ENCODE data around the gene MAPRE3. TPM values are rescaled to one million over a fixed set of nuclear protein-coding genes. Genes with fewer than 3 reads are reported as not detected.

The MAPRE3 gene
- total and polyA plus RNA-seq, 4 donors: 10.2 to 41.9 (median 27.2) TPM

DNA sequence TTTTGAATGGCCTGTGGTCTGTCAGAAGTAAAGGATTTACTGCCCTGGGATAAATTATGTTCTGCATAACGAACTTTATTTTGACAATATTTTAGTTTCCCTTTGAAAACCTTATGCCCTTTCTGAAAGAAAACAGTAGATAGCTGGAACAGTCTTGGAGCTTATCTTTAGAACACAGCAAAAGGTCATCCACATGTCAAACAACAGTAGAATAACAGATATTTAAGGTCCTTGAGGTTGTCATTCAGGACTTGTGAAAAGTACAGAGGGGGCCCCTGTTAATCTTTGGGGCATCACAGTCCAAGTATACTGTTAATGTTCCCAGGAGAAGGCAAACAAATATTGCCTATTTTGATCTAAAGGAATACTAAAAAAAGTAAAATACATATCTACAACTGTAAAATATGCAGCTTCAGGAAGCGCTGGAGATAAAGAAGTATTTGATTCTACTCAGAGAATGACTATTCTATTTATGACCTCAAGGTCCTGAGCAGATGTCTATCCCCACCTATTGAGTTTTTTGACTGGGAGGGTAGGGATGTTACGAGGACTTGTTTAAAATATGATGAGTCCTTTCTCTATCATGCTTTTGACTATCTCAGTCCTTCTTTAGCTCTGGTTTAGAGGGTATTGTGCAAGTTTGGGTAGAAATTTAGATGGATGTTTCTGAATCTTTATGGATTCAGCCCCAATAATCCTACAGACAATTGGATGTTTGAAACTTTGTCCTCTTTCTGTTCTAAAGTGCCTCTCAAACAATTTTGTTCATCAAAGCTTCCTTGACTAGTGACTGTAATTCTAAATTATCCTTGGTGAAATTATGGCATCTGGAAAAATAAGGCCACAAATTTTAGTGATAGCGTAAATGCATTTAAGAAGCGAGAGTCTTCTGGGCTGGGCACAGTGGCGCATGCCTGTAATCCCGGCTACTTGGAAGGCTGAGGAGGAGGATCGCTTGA is 37.3 kb downstream of the MAPRE3 start:
- Histone ChIP-seq H3K4me1 (ENCODE audit: control insufficient read depth in 5 of 5, insufficient read depth in 5 of 5, low read length in 5 of 5) (peaks cover 0 to 5% (median 2%) of the 10 kb centered on the region in 5 donors), H3K36me3 (ENCODE audit: control insufficient read depth in 4 of 4, insufficient read depth in 4 of 4, low read length in 4 of 4) (no peaks in the 10 kb centered on the region), H3K4me3 (no peak overlapping the region), H3K27me3 (ENCODE audit: control insufficient read depth in 3 of 3, insufficient read depth in 3 of 3, low read length in 2 of 3) (no peaks in the 10 kb centered on the region), H3K9me3 (ENCODE audit: control insufficient read depth in 4 of 4, insufficient read depth in 3 of 4, low read length in 3 of 4) (no peaks in the 10 kb centered on the region), H3K9ac (ENCODE audit: insufficient read depth in 1 of 2, low read length in 2 of 2) (no peak overlapping the region), H3K27ac (ENCODE audit: low read depth in 1 of 2, low read length in 1 of 2) (no peak overlapping the region)
- no peak for ATAC-seq (ENCODE audit: insufficient read depth, low FRiP score)
- DNase-seq: no peak
- 80 to 84% methylated on average over 8 of the region's 8 CpGs for WGBS, 2 donors
- TF ChIP-seq, protein P1, sequence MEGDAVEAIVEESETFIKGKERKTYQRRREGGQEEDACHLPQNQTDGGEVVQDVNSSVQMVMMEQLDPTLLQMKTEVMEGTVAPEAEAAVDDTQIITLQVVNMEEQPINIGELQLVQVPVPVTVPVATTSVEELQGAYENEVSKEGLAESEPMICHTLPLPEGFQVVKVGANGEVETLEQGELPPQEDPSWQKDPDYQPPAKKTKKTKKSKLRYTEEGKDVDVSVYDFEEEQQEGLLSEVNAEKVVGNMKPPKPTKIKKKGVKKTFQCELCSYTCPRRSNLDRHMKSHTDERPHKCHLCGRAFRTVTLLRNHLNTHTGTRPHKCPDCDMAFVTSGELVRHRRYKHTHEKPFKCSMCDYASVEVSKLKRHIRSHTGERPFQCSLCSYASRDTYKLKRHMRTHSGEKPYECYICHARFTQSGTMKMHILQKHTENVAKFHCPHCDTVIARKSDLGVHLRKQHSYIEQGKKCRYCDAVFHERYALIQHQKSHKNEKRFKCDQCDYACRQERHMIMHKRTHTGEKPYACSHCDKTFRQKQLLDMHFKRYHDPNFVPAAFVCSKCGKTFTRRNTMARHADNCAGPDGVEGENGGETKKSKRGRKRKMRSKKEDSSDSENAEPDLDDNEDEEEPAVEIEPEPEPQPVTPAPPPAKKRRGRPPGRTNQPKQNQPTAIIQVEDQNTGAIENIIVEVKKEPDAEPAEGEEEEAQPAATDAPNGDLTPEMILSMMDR (IDR thresholded peaks at IDR 0.05; ENCODE audit: control extremely low read depth, extremely low read depth): no peak

DNA sequence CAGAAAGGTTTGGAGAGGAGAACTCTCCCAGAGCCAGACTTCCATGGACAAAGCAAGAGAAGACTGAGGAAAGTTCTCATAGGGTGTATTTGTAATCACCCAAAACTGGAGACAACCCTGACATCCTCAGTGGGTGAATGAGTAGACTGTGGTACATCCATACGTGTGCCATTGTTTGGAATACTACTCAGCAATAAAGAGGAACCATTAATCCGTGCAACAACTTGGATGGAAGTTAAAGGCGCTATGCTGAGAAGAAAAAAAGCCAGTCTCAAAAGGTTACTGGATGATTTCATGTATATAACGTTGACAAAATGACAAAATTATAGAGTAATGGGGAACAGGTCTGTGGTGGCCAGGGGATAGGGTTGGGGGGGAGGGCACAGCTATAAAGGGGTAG is 38.2 kb downstream of the MAPRE3 start:
- TF ChIP-seq, protein P1 (IDR thresholded peaks at IDR 0.05; ENCODE audit: control extremely low read depth, extremely low read depth): no peak
- ATAC-seq (ENCODE audit: insufficient read depth, low FRiP score) (no peak), DNase-seq (no peak)
- Histone ChIP-seq H3K9ac (ENCODE audit: insufficient read depth in 1 of 2, low read length in 2 of 2) (no peak overlapping the region), H3K4me1 (ENCODE audit: control insufficient read depth in 5 of 5, insufficient read depth in 5 of 5, low read length in 5 of 5) (peaks cover 0 to 6% (median 2%) of the 10 kb centered on the region in 5 donors), H3K9me3 (ENCODE audit: control insufficient read depth in 4 of 4, insufficient read depth in 3 of 4, low read length in 3 of 4) (no peaks in the 10 kb centered on the region), H3K27me3 (ENCODE audit: control insufficient read depth in 3 of 3, insufficient read depth in 3 of 3, low read length in 2 of 3) (no peaks in the 10 kb centered on the region), H3K36me3 (ENCODE audit: control insufficient read depth in 4 of 4, insufficient read depth in 4 of 4, low read length in 4 of 4) (no peaks in the 10 kb centered on the region), H3K4me3 (no peak overlapping the region), H3K27ac (ENCODE audit: low read depth in 1 of 2, low read length in 1 of 2) (no peak overlapping the region)
- 86 to 93% methylated on average over 4 of the region's 4 CpGs for WGBS, 2 donors

DNA sequence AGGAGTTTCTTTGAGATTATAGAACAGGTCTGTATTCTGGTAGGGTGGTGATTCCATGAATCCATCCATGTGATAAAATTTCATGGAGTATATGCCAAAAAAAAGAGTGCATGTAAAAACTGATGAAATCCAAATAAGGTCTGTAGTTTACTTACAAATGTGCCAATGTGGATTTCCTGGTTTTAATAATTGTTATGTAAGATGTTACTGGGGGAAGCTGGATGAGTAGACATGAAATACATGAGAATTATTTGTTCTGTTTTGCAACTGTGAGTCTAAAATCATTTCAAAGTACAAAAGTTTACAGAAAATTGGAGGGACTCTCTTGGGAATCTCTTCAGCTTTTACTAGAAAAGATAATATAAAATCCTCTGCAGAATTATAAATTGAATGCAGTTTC is 38.6 kb downstream of the MAPRE3 start:
- Histone ChIP-seq H3K9me3 (ENCODE audit: control insufficient read depth in 4 of 4, insufficient read depth in 3 of 4, low read length in 3 of 4) (no peaks in the 10 kb centered on the region), H3K27me3 (ENCODE audit: control insufficient read depth in 3 of 3, insufficient read depth in 3 of 3, low read length in 2 of 3) (no peaks in the 10 kb centered on the region), H3K4me3 (no peak overlapping the region), H3K4me1 (ENCODE audit: control insufficient read depth in 5 of 5, insufficient read depth in 5 of 5, low read length in 5 of 5) (peaks cover 0 to 6% (median 2%) of the 10 kb centered on the region in 5 donors), H3K36me3 (ENCODE audit: control insufficient read depth in 4 of 4, insufficient read depth in 4 of 4, low read length in 4 of 4) (no peaks in the 10 kb centered on the region), H3K27ac (ENCODE audit: low read depth in 1 of 2, low read length in 1 of 2) (no peak overlapping the region), H3K9ac (ENCODE audit: insufficient read depth in 1 of 2, low read length in 2 of 2) (no peak overlapping the region)
- no peak for ATAC-seq (ENCODE audit: insufficient read depth, low FRiP score)
- no peak for DNase-seq
- TF ChIP-seq, protein P1 (IDR thresholded peaks at IDR 0.05; ENCODE audit: control extremely low read depth, extremely low read depth): no peak
